Measurements from ENCODE around the gene SLC11A1.

Gene SLC11A1

GRCh38 chr2:218381916-218382366 lies at the start of gene SLC11A1:
SLC11A1 (plus strand) TSS chr2:218382273; CDS start chr2:218382369, 96 bp downstream.
- DNase-seq (ENCODE audit: low spot score), result no peak

GRCh38 chr2:218332288-218332687 lies 49.8 kb upstream of the SLC11A1 start:
- DNase-seq (ENCODE audit: low spot score), result no peak

GRCh38 chr2:218332920-218333645 lies 49.0 kb upstream of the SLC11A1 start:
- DNase-seq (ENCODE audit: low spot score), result no peak

- no peak for DNase-seq (ENCODE audit: low spot score)
Observed at GRCh38 chr2:218334531-218334930, 47.5 kb upstream of the SLC11A1 start.

- DNase-seq (ENCODE audit: low spot score), result no peak
Observed at GRCh38 chr2:218340656-218341055, 41.4 kb upstream of the SLC11A1 start.

GRCh38 chr2:218341381-218341780 lies 40.7 kb upstream of the SLC11A1 start:
- no peak for DNase-seq (ENCODE audit: low spot score)

GRCh38 chr2:218342837-218343236 lies 39.2 kb upstream of the SLC11A1 start:
- DNase-seq (ENCODE audit: low spot score), result no peak

- DNase-seq (ENCODE audit: low spot score), result peak; percentile 91
Observed at GRCh38 chr2:218343591-218343990, 38.5 kb upstream of the SLC11A1 start.

- no peak for DNase-seq (ENCODE audit: low spot score)
Observed at GRCh38 chr2:218344090-218344754, 37.9 kb upstream of the SLC11A1 start.

GRCh38 chr2:218344755-218345417 lies 37.2 kb upstream of the SLC11A1 start:
- no peak for DNase-seq (ENCODE audit: low spot score)

- DNase-seq (ENCODE audit: low spot score), result no peak
Observed at GRCh38 chr2:218345491-218346236, 36.4 kb upstream of the SLC11A1 start.

- no peak for DNase-seq (ENCODE audit: low spot score)
Observed at GRCh38 chr2:218347172-218347571, 34.9 kb upstream of the SLC11A1 start.

- no peak for DNase-seq (ENCODE audit: low spot score)
Observed at GRCh38 chr2:218354045-218354444, 28.0 kb upstream of the SLC11A1 start.

- DNase-seq (ENCODE audit: low spot score), result no peak
Observed at GRCh38 chr2:218354850-218355443, 27.1 kb upstream of the SLC11A1 start.

GRCh38 chr2:218357236-218358177 lies 24.6 kb upstream of the SLC11A1 start:
- DNase-seq (ENCODE audit: low spot score), result no peak

- DNase-seq (ENCODE audit: low spot score), result no peak
Observed at GRCh38 chr2:218360453-218360852, 21.6 kb upstream of the SLC11A1 start.

- no peak for DNase-seq (ENCODE audit: low spot score)
Observed at GRCh38 chr2:218362606-218363005, 19.5 kb upstream of the SLC11A1 start.

- no peak for DNase-seq (ENCODE audit: low spot score)
Observed at GRCh38 chr2:218363736-218364135, 18.3 kb upstream of the SLC11A1 start.

GRCh38 chr2:218364196-218364595 lies 17.9 kb upstream of the SLC11A1 start:
- no peak for DNase-seq (ENCODE audit: low spot score)

- DNase-seq (ENCODE audit: low spot score), result no peak
Observed at GRCh38 chr2:218366621-218367414, 15.3 kb upstream of the SLC11A1 start.

Data from hepatic stellate cell (primary cell).